ENCODE measurements around the gene GPR37L1. TPM values are rescaled to one million over a fixed set of nuclear protein-coding genes. Genes with fewer than 3 reads are reported as not detected.

The GPR37L1 gene
- total and polyA plus RNA-seq, 2 of the 8 experiments (the other 6 are each of a cell fraction or from before 2014, with no cell fraction given) = 0.13 to 0.23 TPM

GRCh38 chr1:202153284-202153683 lies 30.6 kb downstream of the GPR37L1 start:
- Histone ChIP-seq H2BK120ac (replicated peaks; ENCODE audit: low read depth, low read length) (no peak overlapping the region), H3K9me3 (ENCODE audit: insufficient read depth in 2 of 2, low read depth in 1 of 2, low read length in 1 of 2) (no peaks in the 10 kb centered on the region; a peak in 1 of 4 replicates), H3K9ac (replicated peaks in 1 of 4; ENCODE audit: extremely low read depth in 1 of 4, low read depth in 3 of 4, low read length in 3 of 4) (no peak overlapping the region), H3K27ac (ENCODE audit: low read depth, low read length) (no peak overlapping the region), H3K4me3 (ENCODE audit: extremely low read depth in 1 of 4, insufficient read depth in 2 of 4, low read depth in 3 of 4, low read length in 4 of 4) (no peak overlapping the region), H3K56ac (replicated peaks; ENCODE audit: insufficient read length, low read depth, low read length) (no peak overlapping the region), H4K5ac (ENCODE audit: insufficient read length, low read depth, low read length) (no peak overlapping the region), H3K36me3 (ENCODE audit: control insufficient read depth in 2 of 4, insufficient read depth in 4 of 4, low read length in 3 of 4) (no peaks in the 10 kb centered on the region), H3K4me2 (ENCODE audit: insufficient read depth in 1 of 2, low read depth in 2 of 2, low read length in 2 of 2) (no peak overlapping the region), H3K79me2 (ENCODE audit: control insufficient read depth in 1 of 2, insufficient read depth in 2 of 2, low read length in 2 of 2) (no peaks in the 10 kb centered on the region), H2AK5ac (ENCODE audit: low read depth, low read length) (no peak overlapping the region), H3K23me2 (ENCODE audit: low read depth, low read length) (no peaks in the 10 kb centered on the region), H4K91ac (replicated peaks; ENCODE audit: insufficient read length, low read length) (no peak overlapping the region), H2BK5ac (ENCODE audit: low read depth, low read length) (no peak overlapping the region), H3K18ac (ENCODE audit: extremely low read depth, low read length) (no peak overlapping the region), H2BK15ac (ENCODE audit: low read length) (no peak overlapping the region), H2AFZ (ENCODE audit: low read length) (no peak overlapping the region), H2BK20ac (ENCODE audit: low read length) (no peak overlapping the region), H3K4me1 (replicated peaks in 1 of 4; ENCODE audit: control insufficient read depth in 3 of 4, insufficient read depth in 4 of 4, low read length in 3 of 4) (peaks cover 0 to 3% (median 0%) of the 10 kb centered on the region in 4 experiments; a peak in 2 of 7 replicates), H4K20me1 (replicated peaks in 1 of 2; ENCODE audit: control insufficient read depth in 1 of 2, insufficient read depth in 2 of 2, low read length in 2 of 2) (no peaks in the 10 kb centered on the region), H3K79me1 (ENCODE audit: low read depth, low read length) (no peaks in the 10 kb centered on the region), H4K8ac (ENCODE audit: extremely low read depth, insufficient read depth, low read length) (no peak overlapping the region), H3K27me3 (replicated peaks in 1 of 4; ENCODE audit: control insufficient read depth in 3 of 4, extremely low read depth in 1 of 4, insufficient read depth in 3 of 4, low read length in 3 of 4) (no peaks in the 10 kb centered on the region), H2BK12ac (ENCODE audit: low read depth, low read length) (no peak overlapping the region), H3K14ac (ENCODE audit: insufficient read length) (no peak overlapping the region), H3K4ac (replicated peaks; ENCODE audit: insufficient read length, low read depth, low read length) (no peak overlapping the region), H3K23ac (ENCODE audit: insufficient read length) (no peak overlapping the region)
- 90% methylated on average over 4 of the region's 4 CpGs; no CpG with 5 or more reads in 1 of the 2 experiments for WGBS, 2 experiments (ENCODE audit: extremely low coverage in 1 of 2, insufficient coverage in 1 of 2, insufficient read length in 1 of 2, insufficient replicate concordance in 2 of 2, low coverage in 1 of 2, low lambda C conversion rate in 2 of 2, missing lambda C conversion rate in 1 of 2)
- DNase-seq (ENCODE audit: low read depth in 1 of 2, low spot score in 2 of 2) (no peak), FAIRE-seq (no peak)
- CTCF ChIA-PET (ENCODE audit: partially characterized antibody) = interaction anchor here (0.6 to 5.2 kb wide), 13 partner anchors 8 to 305 kb away, joined by 3 to 77 read pairs (median 10); partner anchors contain the start of gene ARL8A
- POLR2A ChIA-PET (ENCODE audit: partially characterized antibody) = interaction anchor here (1.2 to 1.9 kb wide), 2 partner anchors 9 to 146 kb away, joined by 3 to 6 read pairs; partner anchors contain the start of gene ARL8A
- TF ChIP-seq PHF8 (conservative IDR thresholded peaks at IDR 0.05; ENCODE audit: low read depth, low read length) (no peak), CEBPB (IDR thresholded peaks at IDR 0.05; ENCODE audit: low read depth, low read length) (no peak), SP1 (IDR thresholded peaks at IDR 0.05; ENCODE audit: low read depth, low read length) (no peak), HDAC2 (IDR thresholded peaks at IDR 0.05; ENCODE audit: borderline replicate concordance in 1 of 2, low read depth in 2 of 2, low read length in 2 of 2) (no peak), ZNF274 (IDR thresholded peaks at IDR 0.05; ENCODE audit: borderline replicate concordance, extremely low read depth, low read length) (no peak), KDM1A (IDR thresholded peaks at IDR 0.05; ENCODE audit: borderline replicate concordance, low read length) (no peak), BCL11A (IDR thresholded peaks at IDR 0.05; ENCODE audit: low read depth in 2 of 2, low read length in 2 of 2) (no peak), BACH1 (IDR thresholded peaks at IDR 0.05; ENCODE audit: low read length) (no peak), TCF12 (IDR thresholded peaks at IDR 0.05; ENCODE audit: low read depth, low read length) (no peak), SUZ12 (IDR thresholded peaks at IDR 0.05; ENCODE audit: low read length) (no peak), EP300 (IDR thresholded peaks at IDR 0.05; ENCODE audit: borderline replicate concordance in 1 of 2, low read depth in 2 of 2, low read length in 2 of 2) (no peak), SIN3A (conservative IDR thresholded peaks at IDR 0.05 in 1 of 2, IDR thresholded peaks at IDR 0.05 in 1 of 2; ENCODE audit: low read depth in 1 of 2, low read length in 2 of 2) (no peak), CHD1 (IDR thresholded peaks at IDR 0.05; ENCODE audit: low read depth, low read length) (no peak), TAF7 (optimal IDR thresholded peaks at IDR 0.05; ENCODE audit: borderline replicate concordance, low read depth, low read length) (no peak)
